GM06990 (cell line): ENCODE data around the gene SCNN1G.

ENCODE experiments used
- DNase-seq: peaks from one replicate; pipeline ENCODE4 v3.0.0-alpha.2; 2011; ENCODE audit not compliant: insufficient read length; ENCODE audit errors: extremely low read depth
- H3K27me3 ChIP-seq: replicated peaks from 2 replicates; pipeline ENCODE4 v1.6.0; 2011; ENCODE audit warnings: low read length; ENCODE audit not compliant: control insufficient read depth, insufficient read depth
- H3K36me3 ChIP-seq: 2 replicates; pipeline ENCODE4 v1.5.1; 2011; ENCODE audit warnings: low read length; ENCODE audit not compliant: control insufficient read depth, insufficient read depth
- H3K4me3 ChIP-seq: replicated peaks from 2 replicates; pipeline ENCODE4 v1.5.1; 2011; ENCODE audit warnings: low read depth, mild to moderate bottlenecking, control low read depth, low read length
- CTCF ChIP-seq: IDR thresholded peaks from 2 replicates; pipeline ENCODE4 v1.5.1; 2011; ENCODE audit warnings: low read length, control low read depth, mild to moderate bottlenecking, inconsistent platforms; ENCODE audit not compliant: insufficient read depth, poor library complexity, severe bottlenecking

Gene SCNN1G

GRCh38 chr16:23172583-23172982, 10.0 kb upstream of the SCNN1G start:
- Histone ChIP-seq H3K36me3 (no peaks in the 10 kb centered on the region), H3K27me3 (no peaks in the 10 kb centered on the region; the same call in 1 of the 2 replicates), H3K4me3 (no peak overlapping the region)
- no peak for TF ChIP-seq CTCF
- DNase-seq = no peak

GRCh38 chr16:23172994-23173393, 9.6 kb upstream of the SCNN1G start:
- H3K4me3 ChIP-seq = no peak overlapping the region
- DNase-seq = no peak
- H3K36me3 ChIP-seq = no peaks in the 10 kb centered on the region
- no peak for TF ChIP-seq CTCF
- no peaks in the 10 kb centered on the region; the same call in 1 of the 2 replicates for H3K27me3 ChIP-seq

DNA sequence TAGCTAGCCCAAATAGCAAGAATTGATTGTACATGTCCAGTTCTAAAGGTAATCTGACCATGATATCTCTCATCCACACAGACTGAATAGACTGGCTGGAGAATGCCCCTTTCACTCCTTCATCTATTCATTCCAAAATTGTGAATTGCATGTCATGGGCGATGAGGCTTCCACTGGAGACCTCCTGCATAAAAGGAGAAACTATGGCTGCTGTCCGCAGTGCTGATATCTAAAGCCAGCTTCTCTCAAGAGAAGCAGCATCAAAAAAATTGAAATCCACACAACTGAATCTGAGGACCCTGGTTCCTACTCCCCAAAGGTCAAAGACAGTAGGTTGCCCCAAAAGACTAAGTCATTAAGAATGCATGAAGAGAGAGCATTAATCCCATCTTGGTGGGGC, 7.9 kb upstream of the SCNN1G start:
- no peak for DNase-seq
- TF ChIP-seq CTCF = no peak
- H3K27me3 ChIP-seq = no peaks in the 10 kb centered on the region; the same call in 1 of the 2 replicates
- H3K4me3 ChIP-seq = no peak overlapping the region
- no peaks in the 10 kb centered on the region for H3K36me3 ChIP-seq

DNA sequence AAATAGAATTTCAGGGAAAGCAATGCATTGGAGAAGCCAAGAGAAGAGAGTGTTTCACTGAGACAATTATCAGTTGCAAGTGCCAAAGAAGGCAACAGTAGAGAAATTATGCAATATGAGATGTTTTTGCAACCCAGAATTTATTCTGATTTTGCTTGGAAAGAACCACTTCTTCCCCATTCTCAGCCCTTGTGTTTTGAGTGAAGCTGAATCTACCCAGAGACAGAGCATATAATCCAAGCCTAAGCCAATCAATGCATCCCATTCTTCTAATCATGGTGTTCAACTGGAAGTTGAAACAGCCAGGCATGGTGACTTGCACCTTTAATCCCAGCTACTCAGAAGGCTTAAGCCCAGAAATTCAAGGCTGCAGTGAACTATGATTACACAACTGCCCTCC, 6.9 kb upstream of the SCNN1G start:
- no peak for TF ChIP-seq CTCF
- DNase-seq = no peak

GRCh38 chr16:23181506-23181905, 1.0 kb upstream of the SCNN1G start:
- Histone ChIP-seq H3K4me3 (no peak overlapping the region), H3K36me3 (no peaks in the 10 kb centered on the region), H3K27me3 (no peaks in the 10 kb centered on the region; the same call in 1 of the 2 replicates)
- TF ChIP-seq CTCF = no peak
- no peak for DNase-seq

More for the DNA sequence above, 6.9 kb upstream of the SCNN1G start:
- H3K36me3 ChIP-seq = no peaks in the 10 kb centered on the region
- H3K27me3 ChIP-seq = no peaks in the 10 kb centered on the region; the same call in 1 of the 2 replicates
- no peak overlapping the region for H3K4me3 ChIP-seq

DNA sequence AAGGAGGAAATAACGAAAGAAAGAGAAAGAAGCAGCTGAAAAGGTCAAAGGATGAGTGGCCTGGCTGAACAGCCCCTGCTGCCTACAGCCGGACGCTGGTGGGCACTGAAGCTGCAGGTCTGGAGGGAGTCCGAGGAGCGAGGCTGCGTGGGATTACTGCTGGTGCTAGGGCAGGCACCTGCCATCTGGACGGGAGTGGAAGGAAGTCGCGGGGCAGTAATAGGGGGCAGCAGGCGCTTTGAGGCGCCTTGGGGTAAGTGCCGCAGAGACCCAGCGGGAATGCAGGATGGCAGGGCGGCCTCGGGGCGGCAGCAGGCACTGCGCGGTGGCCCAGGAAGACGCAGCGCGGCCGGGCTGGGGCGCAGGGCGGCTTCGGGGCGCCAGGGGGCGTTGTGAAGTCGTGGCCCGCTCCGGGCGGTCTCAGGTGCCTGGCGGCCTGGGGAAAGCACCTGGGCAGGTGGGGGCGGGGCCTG, 303 bp upstream of the SCNN1G start:
- Histone ChIP-seq H3K36me3 (no peaks in the 10 kb centered on the region), H3K4me3 (peak overlapping the region; percentile 26), H3K27me3 (no peaks in the 10 kb centered on the region; the same call in 1 of the 2 replicates)
- TF ChIP-seq CTCF = peak; percentile 78
- DNase-seq = peak; percentile 85
